Activated B cell treated with CpG ODN at 0.5 μM for 24 hours (primary cell): ENCODE measurements around the gene PRKAG1. TPM values are rescaled to one million over a fixed set of nuclear protein-coding genes. Genes with fewer than 3 reads are reported as not detected.

Experiments used
- ATAC-seq: fragments of 200-7000 bp; cut with Tn5 transposase; one replicate; pipeline ENCODE4 v1.10.0; 2021; ENCODE audit warnings: low read depth, mild to moderate bottlenecking, moderate library complexity
- CTCF ChIA-PET: fragments of 350-600 bp; sonication (Branson Sonifier 250); formaldehyde crosslinking; loops from one replicate; lab custom pipeline; 2021; ENCODE audit warnings: antibody characterized with exemption; lab: Charles Lee
- POLR2A ChIA-PET: fragments of 350-600 bp; sonication (Branson Sonifier 250); formaldehyde crosslinking; loops from one replicate; lab custom pipeline; 2021; ENCODE audit warnings: antibody characterized with exemption; lab: Charles Lee
- DNase-seq: peaks from one replicate; pipeline ENCODE4 v3.0.0; 2022
- H3K27ac Mint-ChIP-seq: one replicate; pipeline ENCODE4 v1.8.0; 2020; ENCODE audit warnings: mixed read lengths
- H3K27me3 Mint-ChIP-seq: one replicate; pipeline ENCODE4 v1.8.0; 2021; ENCODE audit warnings: mixed read lengths
- H3K36me3 Mint-ChIP-seq: one replicate; pipeline ENCODE4 v1.8.0; 2021; ENCODE audit warnings: low read depth, mixed read lengths
- H3K4me1 Mint-ChIP-seq: one replicate; pipeline ENCODE4 v1.8.0; 2021; ENCODE audit warnings: mixed read lengths
- H3K4me3 Mint-ChIP-seq: one replicate; pipeline ENCODE4 v1.8.0; 2020; ENCODE audit warnings: mild to moderate bottlenecking, mixed read lengths
- H3K9me3 Mint-ChIP-seq: one replicate; pipeline ENCODE4 v1.8.0; 2020; ENCODE audit warnings: mixed read lengths
- intact Hi-C: fragments of 100-400 bp; cut with micrococcal nuclease; formaldehyde crosslinking; loops from one replicate; pipeline ENCODE4 v1.15.1; 2024
- total RNA-seq: library from RNA; stranded (reverse); gene quantifications from 2 replicates; pipeline ENCODE4 v1.2.3, GENCODE V29; 2022
- TF ChIP-seq, protein P1 (sequence below): fragments of 200-600 bp; IDR thresholded peaks from one replicate; pipeline ENCODE4 v1.8.0; 2022; ENCODE audit warnings: antibody characterized with exemption, mild to moderate bottlenecking

The PRKAG1 gene
- total RNA-seq, 1 donor from 2014 or later = 70.5 TPM

DNA sequence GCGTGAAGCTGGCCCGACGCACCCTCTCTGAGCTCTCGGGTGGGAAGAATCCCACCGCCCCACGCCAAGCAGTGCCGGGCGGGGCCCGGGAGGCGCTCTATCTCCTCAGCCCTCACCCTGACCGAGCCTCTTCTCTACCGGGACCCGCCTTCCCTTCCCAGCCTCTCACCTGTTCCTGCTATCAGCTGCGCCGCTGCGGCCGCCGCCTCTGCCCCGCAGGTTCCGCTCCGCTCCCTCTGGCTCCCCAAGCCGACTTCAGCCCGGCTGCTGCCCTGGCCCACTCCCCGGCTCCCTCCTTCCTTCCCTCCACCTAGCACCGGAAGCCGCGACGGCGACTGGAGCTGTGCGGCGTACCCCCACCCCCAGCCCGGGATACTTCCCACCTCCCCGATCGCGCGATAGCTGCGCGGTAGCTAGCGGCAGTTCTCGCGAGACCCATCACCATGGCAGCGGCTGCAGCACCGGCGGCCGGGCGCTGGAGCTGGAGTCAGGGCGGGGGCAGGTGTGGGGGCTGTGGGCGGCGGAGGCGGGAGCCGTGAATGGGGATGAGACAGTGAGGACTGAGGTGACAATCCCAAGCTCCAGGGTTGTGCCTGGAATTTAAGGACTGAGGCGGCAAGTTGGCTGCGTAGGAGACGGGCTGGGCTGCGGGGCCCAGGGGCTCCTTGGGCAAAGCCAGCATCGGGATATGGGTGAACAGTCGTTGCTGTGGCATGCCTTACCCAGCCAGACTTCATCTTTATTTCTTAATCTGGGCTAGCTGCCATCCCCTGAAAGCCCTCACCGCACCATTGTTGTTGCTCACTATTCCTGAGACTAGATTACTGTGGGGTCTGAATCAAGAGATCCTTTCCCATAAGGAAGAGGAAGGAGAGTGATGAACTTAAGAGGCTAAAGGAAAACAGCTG lies 61.2 kb downstream of the PRKAG1 start, which contains the start of gene ARF3:
Gene ARF3, minus strand, starts transcription at position 347 of the 908 bp plus-strand sequence. CDS start 16,392 bp downstream, outside the sequence.
- ATAC-seq = peak; percentile 95
- TF ChIP-seq, protein P1, sequence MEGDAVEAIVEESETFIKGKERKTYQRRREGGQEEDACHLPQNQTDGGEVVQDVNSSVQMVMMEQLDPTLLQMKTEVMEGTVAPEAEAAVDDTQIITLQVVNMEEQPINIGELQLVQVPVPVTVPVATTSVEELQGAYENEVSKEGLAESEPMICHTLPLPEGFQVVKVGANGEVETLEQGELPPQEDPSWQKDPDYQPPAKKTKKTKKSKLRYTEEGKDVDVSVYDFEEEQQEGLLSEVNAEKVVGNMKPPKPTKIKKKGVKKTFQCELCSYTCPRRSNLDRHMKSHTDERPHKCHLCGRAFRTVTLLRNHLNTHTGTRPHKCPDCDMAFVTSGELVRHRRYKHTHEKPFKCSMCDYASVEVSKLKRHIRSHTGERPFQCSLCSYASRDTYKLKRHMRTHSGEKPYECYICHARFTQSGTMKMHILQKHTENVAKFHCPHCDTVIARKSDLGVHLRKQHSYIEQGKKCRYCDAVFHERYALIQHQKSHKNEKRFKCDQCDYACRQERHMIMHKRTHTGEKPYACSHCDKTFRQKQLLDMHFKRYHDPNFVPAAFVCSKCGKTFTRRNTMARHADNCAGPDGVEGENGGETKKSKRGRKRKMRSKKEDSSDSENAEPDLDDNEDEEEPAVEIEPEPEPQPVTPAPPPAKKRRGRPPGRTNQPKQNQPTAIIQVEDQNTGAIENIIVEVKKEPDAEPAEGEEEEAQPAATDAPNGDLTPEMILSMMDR = no peak
- H3K27me3 Mint-ChIP-seq = peaks cover 8% of the 10 kb centered on the region
- peak within 1 kb of the TSS; percentile 99 for H3K4me3 Mint-ChIP-seq
- peak; percentile 88 for DNase-seq
- ChIA-PET CTCF (interaction anchor here (0.8 to 2.8 kb wide), 10 partner anchors 12 to 104 kb away, joined by 3 to 13 read pairs (median 4); partner anchors contain the start of gene WNT1), POLR2A (interaction anchor here (0.6 to 3.7 kb wide), 17 partner anchors 10 to 1154 kb away, joined by 3 to 31 read pairs (median 4); partner anchors contain the start of genes DDX23, FKBP11, WNT1 and WNT10B)
- no peaks in the 10 kb centered on the region for H3K9me3 Mint-ChIP-seq
- peaks cover 24% of the 10 kb centered on the region for H3K36me3 Mint-ChIP-seq
- H3K4me1 Mint-ChIP-seq = peaks cover 41% of the 10 kb centered on the region
- H3K27ac Mint-ChIP-seq = peak within 1 kb of the TSS; percentile 91
- intact Hi-C loops = loop anchor here (1.0 to 10.0 kb wide), 7 partner anchors 12 to 243 kb away; partner anchors contain the start of genes CCNT1, PRKAG1, RND1 and WNT1

DNA sequence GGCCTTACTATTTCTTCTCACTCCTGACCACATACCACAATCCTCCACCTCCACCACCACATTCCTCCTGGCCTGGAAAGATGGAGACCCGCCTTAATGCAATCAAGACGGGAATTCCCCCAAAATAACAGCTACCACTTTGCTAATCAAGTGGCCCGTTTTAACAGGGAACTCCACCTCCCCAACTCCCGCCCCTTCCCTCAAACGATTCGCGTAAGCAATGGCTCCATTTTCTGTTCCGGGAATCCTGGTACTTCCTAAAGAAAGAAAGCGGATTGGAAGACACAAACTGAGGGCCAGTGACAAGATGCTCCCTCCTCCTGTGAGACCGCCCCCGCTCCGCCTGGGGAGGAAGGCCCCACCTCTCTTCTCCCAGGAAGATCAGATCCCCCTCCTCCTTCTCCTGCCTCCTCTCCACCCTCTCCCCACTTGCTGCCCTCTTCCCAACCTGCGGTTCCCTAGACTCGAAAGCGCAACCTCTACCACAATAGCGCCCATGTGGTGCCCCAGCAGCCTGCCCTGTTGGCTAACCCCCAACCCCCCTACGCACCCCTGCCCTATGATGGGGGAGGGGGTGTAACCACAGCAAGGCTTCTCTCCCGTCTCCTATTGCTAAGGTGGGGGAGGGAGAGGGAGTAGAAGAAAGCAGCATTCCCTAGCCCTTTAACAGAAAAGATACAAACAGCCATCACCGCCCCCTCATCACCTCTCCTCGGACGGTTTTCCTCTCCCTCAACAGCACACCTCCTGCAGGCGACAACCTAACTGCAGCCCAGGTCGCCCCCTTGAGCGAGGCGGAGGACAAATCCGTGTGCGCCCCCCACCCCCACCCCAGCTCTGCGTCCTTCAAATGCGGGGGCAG lies 62.1 kb downstream of the PRKAG1 start:
- Mint-ChIP-seq H3K9me3 (no peaks in the 10 kb centered on the region), H3K27ac (peak overlapping the region; percentile 91), H3K4me1 (peaks cover 41% of the 10 kb centered on the region), H3K27me3 (peaks cover 8% of the 10 kb centered on the region), H3K36me3 (peaks cover 29% of the 10 kb centered on the region), H3K4me3 (peak overlapping the region; percentile 99)
- ATAC-seq (peak; percentile 2), DNase-seq (no peak)
- intact Hi-C loops = loop anchor here (1.0 to 10.0 kb wide), 7 partner anchors 13 to 242 kb away; partner anchors contain the start of genes CCNT1, PRKAG1, RND1 and WNT1
- ChIA-PET CTCF (interaction anchor here (0.9 to 2.8 kb wide), 10 partner anchors 13 to 104 kb away, joined by 3 to 13 read pairs (median 4); partner anchors contain the start of gene WNT1), POLR2A (interaction anchor here (0.6 to 3.7 kb wide), 13 partner anchors 11 to 1155 kb away, joined by 3 to 31 read pairs (median 5); partner anchors contain the start of genes DDX23, FKBP11, WNT1 and WNT10B)
- TF ChIP-seq, protein P1 = no peak

DNA sequence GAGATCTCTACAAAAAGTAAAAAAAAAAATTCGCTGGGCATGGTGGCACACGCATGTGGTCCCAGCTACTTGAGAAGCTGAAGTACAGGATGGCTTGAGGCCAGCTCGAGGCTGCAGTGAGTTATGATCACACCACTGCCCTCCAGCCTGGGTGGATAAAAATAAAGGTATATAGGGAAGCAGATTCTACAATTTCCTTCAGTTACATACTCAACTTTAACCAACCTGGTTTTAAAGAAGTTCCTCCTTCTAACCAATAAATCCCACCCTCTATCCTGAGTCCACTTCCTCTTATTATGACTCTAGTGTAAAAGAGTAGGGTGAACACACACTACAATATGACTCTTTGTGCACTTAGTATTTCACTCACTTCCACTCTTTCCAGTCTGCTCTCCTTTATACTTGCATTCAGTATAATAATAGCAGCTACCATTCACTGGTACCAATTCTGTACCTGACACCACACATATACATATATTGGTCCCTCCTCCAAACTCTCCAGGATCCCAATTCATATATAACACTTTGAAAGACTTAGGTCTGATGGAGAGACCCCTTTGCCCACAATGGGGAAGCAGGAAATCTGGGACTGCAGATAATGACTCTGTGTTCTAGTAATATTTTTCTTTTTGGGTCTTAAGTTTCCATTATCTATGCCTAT lies 63.6 kb downstream of the PRKAG1 start:
- TF ChIP-seq, protein P1 = no peak
- Mint-ChIP-seq H3K4me3 (peak overlapping the region; percentile 64), H3K9me3 (no peaks in the 10 kb centered on the region), H3K36me3 (peaks cover 31% of the 10 kb centered on the region), H3K27ac (peak overlapping the region; percentile 61), H3K4me1 (peaks cover 41% of the 10 kb centered on the region), H3K27me3 (peaks cover 2% of the 10 kb centered on the region)
- DNase-seq (no peak), ATAC-seq (no peak)
- ChIA-PET POLR2A (no interaction called here), CTCF (interaction anchor here (1.3 kb wide), 1 partner anchor 23 kb away, joined by 4 read pairs; the partner anchor contains the start of gene WNT1)
- intact Hi-C loops = loop anchor here (10.0 kb wide), 1 partner anchor 240 kb away; the partner anchor contains the start of gene CCNT1

DNA sequence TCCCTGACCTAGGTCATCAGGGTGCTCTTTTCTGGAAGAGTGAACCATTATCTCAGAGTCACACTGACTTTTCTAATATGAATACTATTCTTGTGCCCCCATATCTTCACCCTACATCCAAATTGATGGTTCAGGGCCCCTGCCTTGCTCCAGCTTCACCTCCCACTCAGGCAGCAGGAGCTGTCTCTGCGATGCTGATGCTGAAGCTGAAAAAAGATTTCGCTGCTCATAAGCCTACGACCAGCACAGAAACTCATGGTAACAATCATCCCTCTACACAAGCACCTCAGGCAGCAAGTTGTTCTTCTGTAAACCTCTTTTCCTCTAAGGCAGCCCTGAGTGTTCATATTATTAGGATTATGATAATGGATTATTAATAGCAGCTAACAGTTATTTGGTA lies 64.5 kb downstream of the PRKAG1 start:
- no peaks in the 10 kb centered on the region for H3K9me3 Mint-ChIP-seq
- no peak for ATAC-seq
- H3K4me1 Mint-ChIP-seq = peaks cover 42% of the 10 kb centered on the region
- CTCF ChIA-PET = interaction anchor here (1.1 to 1.7 kb wide), 2 partner anchors 15 to 24 kb away, joined by 3 to 7 read pairs; partner anchors contain the start of gene WNT1
- intact Hi-C loops = loop anchor here (10.0 kb wide), 1 partner anchor 239 kb away; the partner anchor contains the start of gene CCNT1
- TF ChIP-seq, protein P1 = no peak
- POLR2A ChIA-PET = interaction anchor here (0.6 kb wide), 1 partner anchor 311 kb away, joined by 7 read pairs; no protein-coding TSS in a partner anchor
- peaks cover 36% of the 10 kb centered on the region for H3K36me3 Mint-ChIP-seq
- H3K27ac Mint-ChIP-seq = no peak overlapping the region
- no peak overlapping the region for H3K4me3 Mint-ChIP-seq
- no peaks in the 10 kb centered on the region for H3K27me3 Mint-ChIP-seq
- no peak for DNase-seq
